Measurements from ENCODE around the gene GMEB2.

Gene GMEB2

DNA sequence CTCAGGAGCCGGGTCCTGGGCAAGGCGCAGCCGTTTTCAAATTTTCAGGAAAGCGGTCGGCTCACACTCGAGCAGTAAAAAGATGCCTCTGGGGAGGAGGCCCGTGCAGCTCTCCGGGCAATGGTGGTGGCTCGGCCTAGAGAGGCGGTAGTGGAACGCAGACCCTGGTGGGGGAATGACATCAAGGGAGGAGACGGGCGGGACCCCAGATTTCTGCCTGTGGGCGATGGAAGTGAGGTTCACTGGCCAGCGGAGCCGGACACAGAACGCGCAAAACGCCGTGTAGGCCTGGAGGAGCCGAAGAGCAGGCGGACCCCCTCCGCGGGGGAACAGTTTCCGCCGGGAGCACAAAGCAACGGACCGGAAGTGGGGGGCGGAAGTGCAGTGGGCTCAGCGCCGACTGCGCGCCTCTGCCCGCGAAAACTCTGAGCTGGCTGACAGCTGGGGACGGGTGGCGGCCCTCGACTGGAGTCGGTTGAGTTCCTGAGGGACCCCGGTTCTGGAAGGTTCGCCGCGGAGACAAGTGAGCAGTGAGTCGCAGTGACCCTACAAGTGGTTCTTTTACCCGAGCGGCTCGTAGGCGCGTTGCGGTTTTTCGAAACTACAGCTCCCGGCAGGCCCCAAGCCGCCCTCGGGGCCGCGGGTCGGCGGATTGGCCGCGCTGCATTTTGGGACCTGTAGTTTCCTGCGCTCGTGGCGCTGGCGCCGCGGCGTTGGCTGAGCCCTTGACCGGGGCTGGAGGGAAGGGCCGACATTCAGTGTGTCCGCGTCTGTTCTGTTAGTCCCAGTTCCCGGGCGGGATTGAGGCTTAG, 31.2 kb upstream of the GMEB2 start, which contains the start of gene RTEL1:
Gene RTEL1, plus strand, starts transcription at position 376 of the 812 bp plus-strand sequence. CDS start 1,091 bp downstream, outside the sequence.
- DNase-seq (ENCODE audit: low spot score) = peak; percentile 91
- peaks cover 12 to 21% of the 10 kb centered on the region in 2 donors for H3K4me1 ChIP-seq (ENCODE audit: control insufficient read depth in 2 of 2, insufficient read depth in 1 of 2, low read depth in 1 of 2, low read length in 2 of 2)
- H2BK5ac ChIP-seq (ENCODE audit: low read length) = peak within 1 kb of the TSS; percentile 82
- H3K27me3 ChIP-seq (ENCODE audit: control insufficient read depth in 3 of 3, insufficient read depth in 3 of 3, low read depth in 1 of 3, low read length in 3 of 3) = peaks cover 0 to 5% (median 0%) of the 10 kb centered on the region in 3 experiments
- H3K4me3 ChIP-seq (ENCODE audit: low read length in 2 of 2) = peak within 1 kb of the TSS; percentile 91 to 94
- no peak within 1 kb of the TSS for H3K4ac ChIP-seq (ENCODE audit: low read length)
- H3K79me1 ChIP-seq (ENCODE audit: low read depth, low read length) = peaks cover 4% of the 10 kb centered on the region
- peak within 1 kb of the TSS; percentile 87 for H3K9ac ChIP-seq (ENCODE audit: low read depth, low read length, poor library complexity)
- H2BK120ac ChIP-seq (ENCODE audit: low read depth, low read length) = peak within 1 kb of the TSS; percentile 81
- peak within 1 kb of the TSS; percentile 98 for H4K8ac ChIP-seq (ENCODE audit: low read depth, low read length)
- H2AK5ac ChIP-seq (ENCODE audit: low read depth, low read length) = peak within 1 kb of the TSS; percentile 98
- peak within 1 kb of the TSS; percentile 93 for H3K23ac ChIP-seq (ENCODE audit: low read depth, low read length, poor library complexity)
- H3K4me2 ChIP-seq (ENCODE audit: insufficient read depth, low read length, poor library complexity, severe bottlenecking) = peak within 1 kb of the TSS; percentile 91
- H4K91ac ChIP-seq (ENCODE audit: low read depth, low read length, poor library complexity) = peak within 1 kb of the TSS; percentile 79
- peak within 1 kb of the TSS; percentile 98 for H2BK15ac ChIP-seq (ENCODE audit: low read length)
- no peaks in the 10 kb centered on the region for H3K9me3 ChIP-seq (replicated peaks in 1 of 2; ENCODE audit: control insufficient read depth in 2 of 2, insufficient read depth in 1 of 2, low read depth in 1 of 2, low read length in 2 of 2)
- H2AFZ ChIP-seq (ENCODE audit: low read length) = peak within 1 kb of the TSS; percentile 95
- peak within 1 kb of the TSS; percentile 91 for H3K18ac ChIP-seq (ENCODE audit: low read length)
- H3K14ac ChIP-seq (ENCODE audit: low read length) = peak within 1 kb of the TSS; percentile 9
- peak within 1 kb of the TSS; percentile 84 for H2BK12ac ChIP-seq (ENCODE audit: low read length)
- no peak within 1 kb of the TSS for H3K27ac ChIP-seq (replicated peaks; ENCODE audit: low read length)
- WGBS, 2 donors (ENCODE audit: extremely low coverage in 2 of 2, insufficient read length in 2 of 2, insufficient replicate concordance in 1 of 2) = no CpG with 5 or more reads among the region's 73 CpGs
- H3K36me3 ChIP-seq (replicated peaks in 1 of 2; ENCODE audit: control insufficient read depth in 2 of 2, insufficient read depth in 2 of 2, low read length in 2 of 2) = peaks cover 12 to 35% of the 10 kb centered on the region in 2 donors

DNA sequence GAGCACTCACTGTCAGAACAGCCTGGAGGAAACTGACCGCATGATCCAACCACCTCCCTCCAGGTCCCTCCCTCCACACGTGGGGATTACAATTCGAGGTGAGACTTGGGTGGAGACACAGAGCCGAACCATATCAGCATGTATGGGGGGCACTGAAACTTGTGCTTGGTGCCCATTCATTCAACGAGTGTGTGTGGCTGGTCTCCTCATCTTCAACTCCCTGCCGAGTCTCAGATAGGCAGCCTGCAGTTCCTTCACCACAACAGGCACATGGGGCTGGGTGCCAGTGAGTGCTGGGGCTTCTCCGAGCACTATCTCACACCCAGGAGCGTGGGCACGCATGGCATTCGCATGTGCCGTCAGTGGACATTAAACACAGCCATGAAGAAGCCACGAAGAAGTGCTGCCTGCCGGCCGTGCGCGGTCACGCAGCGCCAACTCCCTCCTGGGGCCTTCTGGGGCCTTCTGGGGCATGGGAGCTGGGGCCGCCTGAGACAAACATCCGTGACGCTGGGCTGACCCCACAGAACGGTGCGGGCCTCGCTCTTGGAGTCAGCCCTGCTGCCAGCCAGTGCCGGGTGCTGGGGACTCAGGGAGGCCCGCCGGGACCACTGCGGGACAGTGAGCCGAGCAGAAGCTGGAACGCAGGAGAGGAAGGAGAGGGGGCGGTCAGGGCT, 30.5 kb upstream of the GMEB2 start:
- H3K9ac ChIP-seq (ENCODE audit: low read depth, low read length, poor library complexity) = peak overlapping the region; percentile 60
- peak overlapping the region; percentile 95 for H2AFZ ChIP-seq (ENCODE audit: low read length)
- peak overlapping the region; percentile 98 for H4K8ac ChIP-seq (ENCODE audit: low read depth, low read length)
- no peak overlapping the region for H3K4ac ChIP-seq (ENCODE audit: low read length)
- H4K91ac ChIP-seq (ENCODE audit: low read depth, low read length, poor library complexity) = peak overlapping the region; percentile 79
- H2AK5ac ChIP-seq (ENCODE audit: low read depth, low read length) = peak overlapping the region; percentile 98
- peaks cover 0 to 5% (median 0%) of the 10 kb centered on the region in 3 experiments for H3K27me3 ChIP-seq (ENCODE audit: control insufficient read depth in 3 of 3, insufficient read depth in 3 of 3, low read depth in 1 of 3, low read length in 3 of 3)
- H2BK15ac ChIP-seq (ENCODE audit: low read length) = peak overlapping the region; percentile 98
- peak overlapping the region in 1 of 2 donors; percentile 91 for H3K4me3 ChIP-seq (ENCODE audit: low read length in 2 of 2)
- peak overlapping the region; percentile 93 for H3K23ac ChIP-seq (ENCODE audit: low read depth, low read length, poor library complexity)
- peak overlapping the region; percentile 81 for H2BK120ac ChIP-seq (ENCODE audit: low read depth, low read length)
- H3K36me3 ChIP-seq (replicated peaks in 1 of 2; ENCODE audit: control insufficient read depth in 2 of 2, insufficient read depth in 2 of 2, low read length in 2 of 2) = peaks cover 8 to 27% of the 10 kb centered on the region in 2 donors
- H3K9me3 ChIP-seq (replicated peaks in 1 of 2; ENCODE audit: control insufficient read depth in 2 of 2, insufficient read depth in 1 of 2, low read depth in 1 of 2, low read length in 2 of 2) = no peaks in the 10 kb centered on the region
- H3K79me1 ChIP-seq (ENCODE audit: low read depth, low read length) = peaks cover 4% of the 10 kb centered on the region
- peak overlapping the region; percentile 18 for H3K4me2 ChIP-seq (ENCODE audit: insufficient read depth, low read length, poor library complexity, severe bottlenecking)
- no peak overlapping the region for H3K14ac ChIP-seq (ENCODE audit: low read length)
- no peak overlapping the region for H3K27ac ChIP-seq (replicated peaks; ENCODE audit: low read length)
- WGBS, 2 donors (ENCODE audit: extremely low coverage in 2 of 2, insufficient read length in 2 of 2, insufficient replicate concordance in 1 of 2) = no CpG with 5 or more reads among the region's 31 CpGs
- peak overlapping the region; percentile 89 for H3K18ac ChIP-seq (ENCODE audit: low read length)
- peak overlapping the region; percentile 82 for H2BK5ac ChIP-seq (ENCODE audit: low read length)
- no peak for DNase-seq (ENCODE audit: low spot score)
- H3K4me1 ChIP-seq (ENCODE audit: control insufficient read depth in 2 of 2, insufficient read depth in 1 of 2, low read depth in 1 of 2, low read length in 2 of 2) = peaks cover 12 to 21% of the 10 kb centered on the region in 2 donors
- H2BK12ac ChIP-seq (ENCODE audit: low read length) = peak overlapping the region; percentile 84

DNA sequence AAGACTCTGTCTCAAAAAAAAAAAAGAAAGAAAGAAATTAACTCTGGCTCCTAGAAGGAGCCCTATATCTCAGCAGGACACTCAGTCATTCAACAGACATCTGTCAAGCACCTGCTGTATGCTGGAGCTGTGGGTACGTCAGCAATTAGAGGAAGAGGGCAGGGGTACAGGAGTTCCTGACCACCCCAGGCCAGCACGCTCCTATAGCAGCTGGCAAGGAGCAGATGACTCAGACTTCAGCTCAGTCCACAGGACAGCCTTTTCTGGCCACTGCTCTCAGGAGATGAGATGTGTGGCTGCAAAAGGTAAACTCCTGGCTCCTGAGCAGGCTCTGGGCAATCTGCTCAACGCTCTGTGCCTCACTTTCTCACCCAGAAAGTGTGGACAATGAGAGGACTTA, 29.6 kb upstream of the GMEB2 start:
- Histone ChIP-seq H4K91ac (ENCODE audit: low read depth, low read length, poor library complexity) (no peak overlapping the region), H3K4me2 (ENCODE audit: insufficient read depth, low read length, poor library complexity, severe bottlenecking) (no peak overlapping the region), H2BK12ac (ENCODE audit: low read length) (no peak overlapping the region), H3K9ac (ENCODE audit: low read depth, low read length, poor library complexity) (no peak overlapping the region), H3K4me1 (ENCODE audit: control insufficient read depth in 2 of 2, insufficient read depth in 1 of 2, low read depth in 1 of 2, low read length in 2 of 2) (peaks cover 19 to 24% of the 10 kb centered on the region in 2 donors), H2BK15ac (ENCODE audit: low read length) (no peak overlapping the region), H3K9me3 (replicated peaks in 1 of 2; ENCODE audit: control insufficient read depth in 2 of 2, insufficient read depth in 1 of 2, low read depth in 1 of 2, low read length in 2 of 2) (no peaks in the 10 kb centered on the region), H3K4ac (ENCODE audit: low read length) (no peak overlapping the region), H3K79me1 (ENCODE audit: low read depth, low read length) (peaks cover 1% of the 10 kb centered on the region), H2BK5ac (ENCODE audit: low read length) (no peak overlapping the region), H3K14ac (ENCODE audit: low read length) (no peak overlapping the region), H3K4me3 (ENCODE audit: low read length in 2 of 2) (no peak overlapping the region), H3K36me3 (replicated peaks in 1 of 2; ENCODE audit: control insufficient read depth in 2 of 2, insufficient read depth in 2 of 2, low read length in 2 of 2) (peaks cover 0 to 21% of the 10 kb centered on the region in 2 donors), H2AK5ac (ENCODE audit: low read depth, low read length) (no peak overlapping the region), H3K18ac (ENCODE audit: low read length) (no peak overlapping the region), H3K27ac (replicated peaks; ENCODE audit: low read length) (no peak overlapping the region), H3K23ac (ENCODE audit: low read depth, low read length, poor library complexity) (no peak overlapping the region), H3K27me3 (ENCODE audit: control insufficient read depth in 3 of 3, insufficient read depth in 3 of 3, low read depth in 1 of 3, low read length in 3 of 3) (peaks cover 0 to 14% (median 4%) of the 10 kb centered on the region in 3 experiments), H4K8ac (ENCODE audit: low read depth, low read length) (no peak overlapping the region), H2BK120ac (ENCODE audit: low read depth, low read length) (no peak overlapping the region), H2AFZ (ENCODE audit: low read length) (no peak overlapping the region)
- WGBS, 2 donors (ENCODE audit: extremely low coverage in 2 of 2, insufficient read length in 2 of 2, insufficient replicate concordance in 1 of 2) = no CpG with 5 or more reads among the region's 3 CpGs
- DNase-seq (ENCODE audit: low spot score) = no peak

- Histone ChIP-seq H3K23ac (ENCODE audit: low read depth, low read length, poor library complexity) (peak overlapping the region; percentile 90), H2AK5ac (ENCODE audit: low read depth, low read length) (peak overlapping the region; percentile 81), H3K18ac (ENCODE audit: low read length) (peak overlapping the region; percentile 55), H3K14ac (ENCODE audit: low read length) (peak overlapping the region; percentile 79), H4K8ac (ENCODE audit: low read depth, low read length) (no peak overlapping the region), H3K9me3 (replicated peaks in 1 of 2; ENCODE audit: control insufficient read depth in 2 of 2, insufficient read depth in 1 of 2, low read depth in 1 of 2, low read length in 2 of 2) (no peaks in the 10 kb centered on the region), H3K79me1 (ENCODE audit: low read depth, low read length) (peaks cover 1% of the 10 kb centered on the region), H3K4me1 (ENCODE audit: control insufficient read depth in 2 of 2, insufficient read depth in 1 of 2, low read depth in 1 of 2, low read length in 2 of 2) (peaks cover 19 to 25% of the 10 kb centered on the region in 2 donors), H3K4me2 (ENCODE audit: insufficient read depth, low read length, poor library complexity, severe bottlenecking) (no peak overlapping the region), H2BK12ac (ENCODE audit: low read length) (peak overlapping the region; percentile 75), H3K27ac (replicated peaks; ENCODE audit: low read length) (no peak overlapping the region), H3K4ac (ENCODE audit: low read length) (no peak overlapping the region), H4K91ac (ENCODE audit: low read depth, low read length, poor library complexity) (peak overlapping the region; percentile 33), H2BK120ac (ENCODE audit: low read depth, low read length) (no peak overlapping the region), H2BK5ac (ENCODE audit: low read length) (no peak overlapping the region), H3K9ac (ENCODE audit: low read depth, low read length, poor library complexity) (no peak overlapping the region), H2BK15ac (ENCODE audit: low read length) (no peak overlapping the region), H2AFZ (ENCODE audit: low read length) (no peak overlapping the region), H3K27me3 (ENCODE audit: control insufficient read depth in 3 of 3, insufficient read depth in 3 of 3, low read depth in 1 of 3, low read length in 3 of 3) (peaks cover 0 to 19% (median 4%) of the 10 kb centered on the region in 3 experiments), H3K36me3 (replicated peaks in 1 of 2; ENCODE audit: control insufficient read depth in 2 of 2, insufficient read depth in 2 of 2, low read length in 2 of 2) (peaks cover 0 to 15% of the 10 kb centered on the region in 2 donors), H3K4me3 (ENCODE audit: low read length in 2 of 2) (no peak overlapping the region)
- DNase-seq (ENCODE audit: low spot score) = no peak
- no CpG with 5 or more reads among the region's 4 CpGs for WGBS, 2 donors (ENCODE audit: extremely low coverage in 2 of 2, insufficient read length in 2 of 2, insufficient replicate concordance in 1 of 2)
Observed at GRCh38 chr20:63655249-63655648, 28.3 kb upstream of the GMEB2 start.

All from neuronal stem cell (in vitro differentiated cells).